ENCODE results near the gene GNAZ.

Gene GNAZ

DNA sequence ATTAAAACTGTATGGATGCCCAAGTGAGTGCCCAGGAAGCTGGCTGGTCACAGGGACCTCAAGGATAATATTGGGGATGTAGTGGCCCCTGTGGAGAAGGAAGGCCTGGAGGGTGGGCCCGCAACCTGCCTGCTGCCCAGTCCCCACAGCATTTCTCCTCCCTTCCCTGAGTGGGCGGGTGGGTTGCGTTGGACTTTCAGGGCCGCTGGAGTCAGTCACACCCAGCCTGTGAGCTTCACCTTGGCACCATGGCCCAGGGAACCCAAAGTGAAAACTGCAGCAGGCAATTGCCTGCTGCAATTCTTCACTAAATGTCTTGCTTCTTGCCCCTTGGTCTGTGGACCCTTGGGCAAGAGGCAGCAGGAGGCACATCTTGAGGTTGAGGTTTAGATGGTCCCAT lies 4.7 kb downstream of the GNAZ start:
- no peak overlapping the region for H3K4me3 ChIP-seq (ENCODE audit: low read depth in 1 of 2, low read length in 1 of 2)
- no peak overlapping the region for H3K27ac ChIP-seq
- peaks cover 44% of the 10 kb centered on the region for H3K27me3 ChIP-seq
- peaks cover 6 to 10% of the 10 kb centered on the region in 2 experiments for H3K4me1 ChIP-seq (ENCODE audit: control insufficient read depth in 1 of 2, insufficient read depth in 1 of 2, low read depth in 1 of 2, low read length in 1 of 2)
- no peaks in the 10 kb centered on the region for H3K9me3 ChIP-seq
- TF ChIP-seq, protein P1, sequence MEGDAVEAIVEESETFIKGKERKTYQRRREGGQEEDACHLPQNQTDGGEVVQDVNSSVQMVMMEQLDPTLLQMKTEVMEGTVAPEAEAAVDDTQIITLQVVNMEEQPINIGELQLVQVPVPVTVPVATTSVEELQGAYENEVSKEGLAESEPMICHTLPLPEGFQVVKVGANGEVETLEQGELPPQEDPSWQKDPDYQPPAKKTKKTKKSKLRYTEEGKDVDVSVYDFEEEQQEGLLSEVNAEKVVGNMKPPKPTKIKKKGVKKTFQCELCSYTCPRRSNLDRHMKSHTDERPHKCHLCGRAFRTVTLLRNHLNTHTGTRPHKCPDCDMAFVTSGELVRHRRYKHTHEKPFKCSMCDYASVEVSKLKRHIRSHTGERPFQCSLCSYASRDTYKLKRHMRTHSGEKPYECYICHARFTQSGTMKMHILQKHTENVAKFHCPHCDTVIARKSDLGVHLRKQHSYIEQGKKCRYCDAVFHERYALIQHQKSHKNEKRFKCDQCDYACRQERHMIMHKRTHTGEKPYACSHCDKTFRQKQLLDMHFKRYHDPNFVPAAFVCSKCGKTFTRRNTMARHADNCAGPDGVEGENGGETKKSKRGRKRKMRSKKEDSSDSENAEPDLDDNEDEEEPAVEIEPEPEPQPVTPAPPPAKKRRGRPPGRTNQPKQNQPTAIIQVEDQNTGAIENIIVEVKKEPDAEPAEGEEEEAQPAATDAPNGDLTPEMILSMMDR (IDR thresholded peaks at IDR 0.05): no peak
- no peaks in the 10 kb centered on the region for H3K36me3 ChIP-seq

DNA sequence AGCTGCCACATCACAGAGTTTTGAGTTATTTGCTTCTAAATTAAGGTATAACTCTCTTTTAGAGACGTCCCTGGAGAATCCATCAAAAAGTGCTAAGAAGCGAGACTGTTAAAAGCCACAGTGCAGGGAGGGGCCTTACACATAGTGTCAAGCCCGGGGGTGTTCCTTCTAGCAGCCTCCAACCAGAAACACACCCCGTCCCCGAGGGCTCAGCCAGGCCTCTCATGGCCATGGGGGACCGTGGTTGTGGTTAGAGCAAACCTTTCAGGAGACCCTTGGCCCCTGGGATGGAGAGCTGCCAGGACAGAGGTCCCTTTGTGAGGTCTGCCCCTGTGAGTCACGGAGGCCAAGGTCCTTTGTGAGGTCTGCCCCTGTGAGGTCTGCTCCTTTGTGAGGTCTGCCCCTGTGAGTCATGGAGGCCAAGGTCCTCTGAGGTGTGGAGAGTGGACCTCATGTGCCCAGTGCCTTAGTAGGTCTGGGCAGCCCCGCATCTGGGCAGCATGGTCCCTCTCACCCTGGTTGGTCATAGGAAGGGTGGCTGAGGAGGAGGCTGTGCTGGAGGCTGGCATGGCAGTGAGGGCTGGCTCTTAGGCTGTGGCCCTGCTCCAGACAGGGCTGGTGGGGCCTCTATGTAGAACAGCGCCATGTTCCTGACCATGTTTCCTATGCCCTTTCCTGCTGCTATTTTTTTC lies 5.4 kb downstream of the GNAZ start:
- H3K4me3 ChIP-seq (ENCODE audit: low read depth in 1 of 2, low read length in 1 of 2): no peak overlapping the region
- H3K4me1 ChIP-seq (ENCODE audit: control insufficient read depth in 1 of 2, insufficient read depth in 1 of 2, low read depth in 1 of 2, low read length in 1 of 2): peaks cover 6 to 7% of the 10 kb centered on the region in 2 experiments
- H3K9me3 ChIP-seq: no peaks in the 10 kb centered on the region
- H3K36me3 ChIP-seq: no peaks in the 10 kb centered on the region
- TF ChIP-seq, protein P1 (IDR thresholded peaks at IDR 0.05): no peak
- H3K27ac ChIP-seq: no peak overlapping the region
- H3K27me3 ChIP-seq: peaks cover 40% of the 10 kb centered on the region

DNA sequence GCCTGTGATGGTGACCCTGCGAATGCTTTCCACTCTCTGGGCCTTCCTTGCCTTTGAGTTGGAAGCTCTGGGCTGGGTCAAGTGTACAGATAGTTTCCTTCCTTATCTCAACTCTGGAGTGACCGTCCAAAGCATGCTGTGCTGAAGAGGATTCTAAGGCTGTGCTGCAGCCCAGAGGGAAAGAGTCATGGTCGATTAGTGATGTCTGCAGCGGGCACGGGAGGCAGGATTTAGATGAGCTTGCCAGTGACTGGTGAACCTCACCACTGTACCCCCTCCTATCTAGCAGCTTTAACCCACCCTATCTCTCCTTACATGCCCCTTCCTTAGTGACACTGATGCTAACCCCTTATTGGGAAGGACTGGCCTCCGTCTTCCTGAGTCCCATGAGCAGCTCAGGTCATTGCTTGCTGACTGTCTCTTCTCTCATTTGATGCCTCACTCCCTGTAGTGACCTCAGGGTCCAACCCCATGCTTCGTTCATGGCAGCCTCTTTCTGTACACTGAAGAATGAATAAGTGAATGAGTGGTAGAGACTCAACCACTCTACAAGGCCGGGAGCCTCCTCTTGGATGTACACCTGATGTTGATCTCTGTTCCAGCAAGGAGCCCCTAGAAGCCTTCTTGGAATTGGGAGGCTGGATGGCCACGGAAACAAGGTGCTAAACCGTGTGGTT lies 6.7 kb downstream of the GNAZ start:
- no peaks in the 10 kb centered on the region for H3K9me3 ChIP-seq
- no peak overlapping the region for H3K27ac ChIP-seq
- H3K4me1 ChIP-seq (ENCODE audit: control insufficient read depth in 1 of 2, insufficient read depth in 1 of 2, low read depth in 1 of 2, low read length in 1 of 2): no peaks in the 10 kb centered on the region
- TF ChIP-seq, protein P1 (IDR thresholded peaks at IDR 0.05): no peak
- peaks cover 26% of the 10 kb centered on the region for H3K27me3 ChIP-seq
- H3K4me3 ChIP-seq (ENCODE audit: low read depth in 1 of 2, low read length in 1 of 2): no peak overlapping the region
- no peaks in the 10 kb centered on the region for H3K36me3 ChIP-seq

DNA sequence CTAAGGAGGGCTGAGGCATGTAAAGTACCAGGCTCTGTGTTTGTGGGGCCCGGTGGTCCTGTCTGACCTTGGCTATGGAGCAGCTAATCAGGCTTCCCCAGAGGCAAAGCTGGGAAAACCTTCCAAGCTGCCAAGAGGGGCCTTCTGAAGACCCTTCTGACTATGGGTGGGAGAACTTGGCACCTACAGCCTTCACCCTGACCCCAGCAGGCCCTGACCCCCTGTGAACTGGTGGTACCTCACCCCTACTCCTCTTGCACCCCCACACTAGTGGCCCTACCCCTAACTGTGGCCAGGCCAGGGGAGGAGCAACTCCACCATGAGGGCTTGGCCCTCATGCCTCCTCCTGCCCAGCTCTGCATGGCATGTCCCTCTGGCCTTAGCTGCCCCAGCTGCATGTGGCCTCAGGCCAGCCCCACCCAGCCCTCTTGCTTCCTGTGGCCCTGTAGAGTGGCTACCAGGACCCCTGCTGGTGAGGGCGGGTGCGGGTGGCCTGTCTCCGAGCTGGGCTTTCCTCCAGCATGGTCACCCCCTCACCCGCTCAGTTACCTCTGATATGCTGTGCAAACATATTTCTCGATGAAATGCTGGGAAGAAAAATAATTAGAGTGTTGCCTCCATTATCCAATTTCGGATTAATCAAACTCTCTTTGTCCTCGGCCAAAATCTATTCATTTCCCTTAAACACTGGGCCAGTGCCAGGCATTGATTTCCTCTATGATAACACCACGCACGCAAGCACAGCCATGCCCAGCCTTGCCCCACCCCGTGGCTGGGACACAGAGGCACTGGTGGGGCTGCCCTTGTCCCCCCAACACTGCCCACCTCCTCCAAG lies 7.5 kb downstream of the GNAZ start:
- H3K27me3 ChIP-seq: peaks cover 18% of the 10 kb centered on the region
- no peaks in the 10 kb centered on the region for H3K36me3 ChIP-seq
- H3K4me1 ChIP-seq (ENCODE audit: control insufficient read depth in 1 of 2, insufficient read depth in 1 of 2, low read depth in 1 of 2, low read length in 1 of 2): no peaks in the 10 kb centered on the region
- no peak overlapping the region for H3K4me3 ChIP-seq (ENCODE audit: low read depth in 1 of 2, low read length in 1 of 2)
- TF ChIP-seq, protein P1 (IDR thresholded peaks at IDR 0.05): no peak
- H3K27ac ChIP-seq: no peak overlapping the region
- no peaks in the 10 kb centered on the region for H3K9me3 ChIP-seq

DNA sequence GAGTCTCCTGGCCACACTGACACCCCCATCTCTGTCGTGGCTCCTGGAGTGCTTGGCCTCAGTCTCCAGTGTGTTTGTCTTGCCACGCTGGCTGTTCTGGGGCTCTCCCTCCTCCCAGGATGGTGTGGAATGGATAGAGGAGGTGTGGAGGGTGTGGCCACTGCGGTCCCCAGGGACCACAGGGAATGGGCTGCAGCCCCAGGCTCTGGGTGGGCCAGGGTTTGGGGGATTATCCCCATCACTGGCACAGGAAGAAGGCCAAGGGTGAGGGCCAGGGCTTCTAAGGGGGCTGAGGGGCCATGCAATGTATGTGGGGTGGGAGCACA lies 8.1 kb downstream of the GNAZ start:
- TF ChIP-seq, protein P1 (IDR thresholded peaks at IDR 0.05): no peak

More for the DNA sequence above, 8.1 kb downstream of the GNAZ start:
- no peaks in the 10 kb centered on the region for H3K36me3 ChIP-seq
- H3K4me1 ChIP-seq (ENCODE audit: control insufficient read depth in 1 of 2, insufficient read depth in 1 of 2, low read depth in 1 of 2, low read length in 1 of 2): no peaks in the 10 kb centered on the region
- no peak overlapping the region for H3K4me3 ChIP-seq (ENCODE audit: low read depth in 1 of 2, low read length in 1 of 2)
- no peaks in the 10 kb centered on the region for H3K9me3 ChIP-seq
- peaks cover 12% of the 10 kb centered on the region for H3K27me3 ChIP-seq
- no peak overlapping the region for H3K27ac ChIP-seq
